ENCODE data around the gene GRAP.

GRCh38 chr17:19011581-19011980, 35.2 kb downstream of the GRAP start:
- no peak for TF ChIP-seq ZNF530 (tag by site-specific recombination; IDR thresholded peaks at IDR 0.05; ENCODE audit: low read depth)
- TF ChIP-seq SCRT1 (tag by site-specific recombination; IDR thresholded peaks at IDR 0.05; ENCODE audit: borderline replicate concordance), result no peak
- no peak for TF ChIP-seq KLF1 (tag by site-specific recombination; IDR thresholded peaks at IDR 0.05)
- no peak for TF ChIP-seq ELK4 (IDR thresholded peaks at IDR 0.05; ENCODE audit: borderline replicate concordance, low read depth, low read length)
- no peak for TF ChIP-seq CTCF (tag by site-specific recombination; IDR thresholded peaks at IDR 0.05)
- no peak for TF ChIP-seq ZBTB20 (tag by site-specific recombination; IDR thresholded peaks at IDR 0.05)
- no peak for TF ChIP-seq ZNF639 (tag by site-specific recombination; IDR thresholded peaks at IDR 0.05)
- no peak for TF ChIP-seq REST (tag by site-specific recombination; IDR thresholded peaks at IDR 0.05)
- no peak for TF ChIP-seq ZNF350 (tag by site-specific recombination; IDR thresholded peaks at IDR 0.05)
- no peak for TF ChIP-seq ZNF707 (tag by site-specific recombination; IDR thresholded peaks at IDR 0.05)
- no peak for TF ChIP-seq ZSCAN16 (tag by site-specific recombination; IDR thresholded peaks at IDR 0.05)
- TF ChIP-seq ZBTB17 (tag by site-specific recombination; IDR thresholded peaks at IDR 0.05), result no peak

All from HEK293 (cell line).